ENCODE measurements around the gene BCKDHB.
"Not testable (repeated sequence)": the region's sequence is repeated elsewhere in the genome, so short reads cannot be mapped to it uniquely, and the experiment has no call there.

BCKDHB gene

GRCh38 chr6:80094017-80094416, 12.5 kb upstream of the BCKDHB start:
- H3K27ac ChIP-seq = no peak overlapping the region
- POLR2A ChIA-PET (ENCODE audit: low non-redundant PET) = no interaction called here
- CTCF ChIA-PET = interaction anchor here (0.8 to 2.4 kb wide), 3 partner anchors 72 to 224 kb away, joined by 3 to 9 read pairs (median 3); no protein-coding TSS in a partner anchor
- DNase-seq (ENCODE audit: low spot score) = peak; percentile 31
- TF ChIP-seq CTCF (conservative IDR thresholded peaks at IDR 0.05; ENCODE audit: low read depth) = peak; percentile 69

GRCh38 chr6:80095600-80095999, 10.9 kb upstream of the BCKDHB start:
- H3K27ac ChIP-seq = no peak overlapping the region
- ChIA-PET CTCF (interaction anchor here (0.7 to 2.4 kb wide), 2 partner anchors 146 to 187 kb away, joined by 5 to 9 read pairs; no protein-coding TSS in a partner anchor), POLR2A (ENCODE audit: low non-redundant PET) (no interaction called here)
- no peak for DNase-seq (ENCODE audit: low spot score)
- no peak for TF ChIP-seq CTCF (conservative IDR thresholded peaks at IDR 0.05; ENCODE audit: low read depth)

- no peak for TF ChIP-seq CTCF (conservative IDR thresholded peaks at IDR 0.05; ENCODE audit: low read depth)
- POLR2A ChIA-PET (ENCODE audit: low non-redundant PET) = no interaction called here
- CTCF ChIA-PET = no interaction called here
- no peak for DNase-seq (ENCODE audit: low spot score)
- no peak overlapping the region for H3K27ac ChIP-seq
Measured at GRCh38 chr6:80098392-80098791, 8.1 kb upstream of the BCKDHB start.

- DNase-seq (ENCODE audit: low spot score) = no peak
- no peak for TF ChIP-seq CTCF (conservative IDR thresholded peaks at IDR 0.05; ENCODE audit: low read depth)
- POLR2A ChIA-PET (ENCODE audit: low non-redundant PET) = no interaction called here
- no peak overlapping the region for H3K27ac ChIP-seq
- CTCF ChIA-PET = no interaction called here
Measured at GRCh38 chr6:80104520-80104919, 2.0 kb upstream of the BCKDHB start.

GRCh38 chr6:80105972-80106417, 476 bp upstream of the BCKDHB start:
- H3K27ac ChIP-seq = peak overlapping the region; percentile 90
- no peak for TF ChIP-seq CTCF (conservative IDR thresholded peaks at IDR 0.05; ENCODE audit: low read depth)
- POLR2A ChIA-PET (ENCODE audit: low non-redundant PET) = no interaction called here
- CTCF ChIA-PET = interaction anchor here (0.8 kb wide), 1 partner anchor 159 kb away, joined by 4 read pairs; no protein-coding TSS in a partner anchor
- no peak for DNase-seq (ENCODE audit: low spot score)

- CTCF ChIA-PET; POLR2A ChIA-PET (ENCODE audit: low non-redundant PET); H3K27ac ChIP-seq; DNase-seq (ENCODE audit: low spot score): not testable (repeated sequence)
Measured at GRCh38 chr6:80122576-80122975, 16.1 kb downstream of the BCKDHB start.

GRCh38 chr6:80126657-80127345, 20.3 kb downstream of the BCKDHB start:
- POLR2A ChIA-PET (ENCODE audit: low non-redundant PET) = no interaction called here
- TF ChIP-seq CTCF (conservative IDR thresholded peaks at IDR 0.05; ENCODE audit: low read depth) = no peak
- DNase-seq (ENCODE audit: low spot score) = no peak
- CTCF ChIA-PET = no interaction called here
- no peak overlapping the region for H3K27ac ChIP-seq
